MG63 (cell line): ENCODE results near the gene RNF5. TPM values are rescaled to one million over a fixed set of nuclear protein-coding genes. Genes with fewer than 3 reads are reported as not detected.
"Not testable (repeated sequence)": the region's sequence is repeated elsewhere in the genome, so short reads cannot be mapped to it uniquely, and the experiment has no call there.

Source experiments
- DNase-seq: peaks from one replicate; pipeline ENCODE4 v3.0.0-alpha.2; 2020
- H3K27me3 ChIP-seq: fragments of 250-450 bp; sonication (Bioruptor Pico); 2 replicates; pipeline ENCODE4 v1.5.1; 2020; ENCODE audit warnings: mild to moderate bottlenecking, moderate library complexity
- H3K36me3 ChIP-seq: fragments of 250-450 bp; sonication (Bioruptor Pico); 2 replicates; pipeline ENCODE4 v1.5.1; 2020; ENCODE audit warnings: mild to moderate bottlenecking, moderate library complexity
- H3K4me3 ChIP-seq: fragments of 250-450 bp; sonication (Bioruptor Pico); 2 replicates; pipeline ENCODE4 v1.5.1; 2020; ENCODE audit warnings: mild to moderate bottlenecking, moderate library complexity
- H3K9me3 ChIP-seq: fragments of 250-450 bp; sonication (Bioruptor Pico); 2 replicates; pipeline ENCODE4 v1.5.1; 2020; ENCODE audit warnings: mild to moderate bottlenecking, moderate library complexity
- total RNA-seq: library from RNA; depleted of rRNA; stranded (reverse); fragments of >200 nt; shearing (Covaris generic); gene quantifications from 2 replicates; pipeline ENCODE4 v1.2.3, GENCODE V29; 2014; ENCODE audit warnings: low replicate concordance; rRNA removed

Gene RNF5
- 28.7 and 38.3 TPM in 2 replicates for total RNA-seq

GRCh38 chr6:32177788-32178546 is at the start of gene RNF5:
Gene RNF5 (plus strand): TSS chr6:32178405. CDS start chr6:32178512, 107 bp downstream.
- H3K27me3 ChIP-seq, result no peaks in the 10 kb centered on the region
- no peaks in the 10 kb centered on the region for H3K9me3 ChIP-seq
- peak; percentile 95 for DNase-seq
- no peaks in the 10 kb centered on the region for H3K36me3 ChIP-seq
- peak within 1 kb of the TSS; percentile 66 for H3K4me3 ChIP-seq

- no peak for DNase-seq
- Histone ChIP-seq H3K36me3 (no peaks in the 10 kb centered on the region; the same call in 1 of the 2 replicates), H3K27me3 (no peaks in the 10 kb centered on the region), H3K4me3 (peak overlapping the region; percentile 76), H3K9me3 (no peaks in the 10 kb centered on the region)
Measured at GRCh38 chr6:32128751-32129296, 49.4 kb upstream of the RNF5 start.

- no peaks in the 10 kb centered on the region for H3K27me3 ChIP-seq
- peak overlapping the region; percentile 76 for H3K4me3 ChIP-seq
- no peaks in the 10 kb centered on the region for H3K36me3 ChIP-seq
- no peaks in the 10 kb centered on the region for H3K9me3 ChIP-seq
- no peak for DNase-seq
Measured at GRCh38 chr6:32129297-32130088, 48.7 kb upstream of the RNF5 start.

- Histone ChIP-seq H3K4me3 (no peak overlapping the region), H3K27me3 (no peaks in the 10 kb centered on the region), H3K9me3 (no peaks in the 10 kb centered on the region), H3K36me3 (no peaks in the 10 kb centered on the region)
- no peak for DNase-seq
Measured at GRCh38 chr6:32131439-32131948, 46.7 kb upstream of the RNF5 start.

- Histone ChIP-seq H3K9me3 (no peaks in the 10 kb centered on the region), H3K4me3 (no peak overlapping the region), H3K27me3 (no peaks in the 10 kb centered on the region), H3K36me3 (no peaks in the 10 kb centered on the region)
- no peak for DNase-seq
Measured at GRCh38 chr6:32132110-32132509, 46.1 kb upstream of the RNF5 start.

GRCh38 chr6:32133786-32134185 is 44.4 kb upstream of the RNF5 start:
- Histone ChIP-seq H3K36me3 (no peaks in the 10 kb centered on the region), H3K4me3 (no peak overlapping the region), H3K27me3 (no peaks in the 10 kb centered on the region), H3K9me3 (no peaks in the 10 kb centered on the region)
- no peak for DNase-seq

- H3K27me3 ChIP-seq, result no peaks in the 10 kb centered on the region
- no peak overlapping the region for H3K4me3 ChIP-seq
- DNase-seq, result no peak
- H3K9me3 ChIP-seq, result no peaks in the 10 kb centered on the region
- no peaks in the 10 kb centered on the region for H3K36me3 ChIP-seq
Measured at GRCh38 chr6:32137454-32137853, 40.8 kb upstream of the RNF5 start.

GRCh38 chr6:32139590-32139989 is 38.6 kb upstream of the RNF5 start:
- H3K9me3 ChIP-seq, result no peaks in the 10 kb centered on the region
- no peaks in the 10 kb centered on the region for H3K36me3 ChIP-seq
- no peak overlapping the region for H3K4me3 ChIP-seq
- no peak for DNase-seq
- H3K27me3 ChIP-seq, result no peaks in the 10 kb centered on the region

GRCh38 chr6:32140420-32141046 is 37.7 kb upstream of the RNF5 start:
- Histone ChIP-seq H3K27me3 (no peaks in the 10 kb centered on the region), H3K9me3 (no peaks in the 10 kb centered on the region), H3K36me3 (no peaks in the 10 kb centered on the region), H3K4me3 (no peak overlapping the region)
- DNase-seq, result no peak

- not testable (repeated sequence) for H3K27me3 ChIP-seq, H3K4me3 ChIP-seq, H3K36me3 ChIP-seq, DNase-seq, H3K9me3 ChIP-seq
Measured at GRCh38 chr6:32144238-32144637, 34.0 kb upstream of the RNF5 start.

- Histone ChIP-seq H3K36me3 (no peaks in the 10 kb centered on the region), H3K27me3 (no peaks in the 10 kb centered on the region), H3K4me3 (no peak overlapping the region), H3K9me3 (no peaks in the 10 kb centered on the region)
- no peak for DNase-seq
Measured at GRCh38 chr6:32146287-32146686, 31.9 kb upstream of the RNF5 start.

- H3K36me3 ChIP-seq, result no peaks in the 10 kb centered on the region
- no peaks in the 10 kb centered on the region for H3K9me3 ChIP-seq
- H3K4me3 ChIP-seq, result no peak overlapping the region
- H3K27me3 ChIP-seq, result no peaks in the 10 kb centered on the region
- no peak for DNase-seq
Measured at GRCh38 chr6:32146687-32147086, 31.5 kb upstream of the RNF5 start.

- no peaks in the 10 kb centered on the region for H3K27me3 ChIP-seq
- no peaks in the 10 kb centered on the region for H3K9me3 ChIP-seq
- no peak overlapping the region for H3K4me3 ChIP-seq
- DNase-seq, result no peak
- no peaks in the 10 kb centered on the region for H3K36me3 ChIP-seq
Measured at GRCh38 chr6:32147401-32148132, 30.6 kb upstream of the RNF5 start.

- Histone ChIP-seq H3K4me3 (no peak overlapping the region), H3K27me3 (no peaks in the 10 kb centered on the region), H3K36me3 (no peaks in the 10 kb centered on the region), H3K9me3 (no peaks in the 10 kb centered on the region)
- no peak for DNase-seq
Measured at GRCh38 chr6:32148289-32149091, 29.7 kb upstream of the RNF5 start.

GRCh38 chr6:32149092-32149755 is 29.0 kb upstream of the RNF5 start:
- Histone ChIP-seq H3K9me3 (no peaks in the 10 kb centered on the region), H3K27me3 (no peaks in the 10 kb centered on the region), H3K36me3 (no peaks in the 10 kb centered on the region), H3K4me3 (no peak overlapping the region)
- no peak for DNase-seq
